GM06990 (cell line): Measurements from ENCODE around the gene DCTN2.

Experiments
- DNase-seq: peaks from one replicate; pipeline ENCODE4 v3.0.0-alpha.2; 2011; ENCODE audit not compliant: insufficient read length; ENCODE audit errors: extremely low read depth
- H3K27me3 ChIP-seq: replicated peaks from 2 replicates; pipeline ENCODE4 v1.6.0; 2011; ENCODE audit warnings: low read length; ENCODE audit not compliant: control insufficient read depth, insufficient read depth
- H3K36me3 ChIP-seq: 2 replicates; pipeline ENCODE4 v1.5.1; 2011; ENCODE audit warnings: low read length; ENCODE audit not compliant: control insufficient read depth, insufficient read depth
- H3K4me3 ChIP-seq: replicated peaks from 2 replicates; pipeline ENCODE4 v1.5.1; 2011; ENCODE audit warnings: low read depth, mild to moderate bottlenecking, control low read depth, low read length
- CTCF ChIP-seq: IDR thresholded peaks from 2 replicates; pipeline ENCODE4 v1.5.1; 2011; ENCODE audit warnings: low read length, control low read depth, mild to moderate bottlenecking, inconsistent platforms; ENCODE audit not compliant: insufficient read depth, poor library complexity, severe bottlenecking

Gene DCTN2

GRCh38 chr12:57553343-57554202, 6.6 kb upstream of the DCTN2 start:
- no peaks in the 10 kb centered on the region for H3K27me3 ChIP-seq
- no peak for DNase-seq
- H3K36me3 ChIP-seq = no peaks in the 10 kb centered on the region
- H3K4me3 ChIP-seq = no peak overlapping the region
- TF ChIP-seq CTCF = no peak

GRCh38 chr12:57552835-57553313, 5.9 kb upstream of the DCTN2 start:
- no peak for TF ChIP-seq CTCF
- H3K4me3 ChIP-seq = no peak overlapping the region
- H3K36me3 ChIP-seq = no peaks in the 10 kb centered on the region
- no peak for DNase-seq
- H3K27me3 ChIP-seq = no peaks in the 10 kb centered on the region

- Histone ChIP-seq H3K36me3 (no peaks in the 10 kb centered on the region), H3K4me3 (no peak overlapping the region), H3K27me3 (no peaks in the 10 kb centered on the region)
- TF ChIP-seq CTCF = no peak
- DNase-seq = no peak
These were observed 5.3 kb upstream of the DCTN2 start for GRCh38 chr12:57552306-57552651.

- Histone ChIP-seq H3K27me3 (no peaks in the 10 kb centered on the region), H3K36me3 (no peaks in the 10 kb centered on the region), H3K4me3 (no peak overlapping the region)
- no peak for TF ChIP-seq CTCF
- DNase-seq = no peak
These were observed 4.8 kb upstream of the DCTN2 start for GRCh38 chr12:57551637-57552305.

GRCh38 chr12:57550641-57551549, 3.9 kb upstream of the DCTN2 start:
- Histone ChIP-seq H3K27me3 (no peaks in the 10 kb centered on the region), H3K36me3 (no peaks in the 10 kb centered on the region), H3K4me3 (no peak overlapping the region)
- no peak for TF ChIP-seq CTCF
- no peak for DNase-seq
